GM18511 (cell line): Measurements from ENCODE around the gene TNS1.

Experiments
- ATAC-seq: cut with Tn5 transposase; IDR thresholded peaks from one replicate; pipeline ENCODE4 v1.9.1; 2021; ENCODE audit warnings: mild to moderate bottlenecking, moderate library complexity; ENCODE audit not compliant: unreplicated experiment

The TNS1 gene

DNA sequence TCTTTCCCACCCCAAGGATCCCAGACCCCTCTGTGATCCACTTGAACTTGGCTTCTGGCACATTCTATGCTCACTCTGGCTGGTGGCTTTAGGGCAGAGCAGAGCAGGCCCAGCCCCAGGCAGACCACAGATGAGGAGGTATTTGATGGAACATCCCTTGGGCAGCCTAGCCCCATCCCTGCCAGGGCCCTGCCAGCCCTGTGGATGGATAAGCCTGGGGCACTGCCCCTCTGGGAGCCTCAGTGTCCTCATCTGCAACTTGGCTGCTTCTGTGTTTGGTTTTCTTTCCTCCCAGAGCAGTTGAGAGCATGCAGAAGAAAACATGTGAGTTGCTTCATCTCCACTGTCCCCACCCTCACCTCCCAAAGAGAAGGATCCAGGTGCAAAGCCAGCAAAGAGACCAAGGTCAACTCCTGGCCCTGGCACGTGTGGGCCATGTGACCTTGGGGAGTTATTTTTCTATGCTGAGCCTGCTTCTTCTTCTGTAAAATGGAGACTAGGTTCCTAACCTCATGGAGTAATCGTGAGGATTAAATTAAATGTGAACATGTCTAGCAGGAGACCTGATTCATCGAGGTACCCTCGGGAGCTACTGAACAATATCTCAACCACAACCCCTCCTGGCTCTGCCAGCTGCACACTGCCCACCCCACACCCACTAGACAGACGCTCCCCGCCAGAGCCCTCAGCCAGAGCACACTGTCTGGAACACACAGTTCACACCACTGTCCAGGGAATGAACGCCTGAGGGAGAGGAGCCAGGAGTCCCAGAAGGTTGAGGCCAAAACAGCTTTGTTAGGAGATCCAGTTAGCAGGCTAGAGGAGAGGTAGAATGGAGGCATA lies 14.6 kb upstream of the TNS1 start:
- ATAC-seq = no peak

DNA sequence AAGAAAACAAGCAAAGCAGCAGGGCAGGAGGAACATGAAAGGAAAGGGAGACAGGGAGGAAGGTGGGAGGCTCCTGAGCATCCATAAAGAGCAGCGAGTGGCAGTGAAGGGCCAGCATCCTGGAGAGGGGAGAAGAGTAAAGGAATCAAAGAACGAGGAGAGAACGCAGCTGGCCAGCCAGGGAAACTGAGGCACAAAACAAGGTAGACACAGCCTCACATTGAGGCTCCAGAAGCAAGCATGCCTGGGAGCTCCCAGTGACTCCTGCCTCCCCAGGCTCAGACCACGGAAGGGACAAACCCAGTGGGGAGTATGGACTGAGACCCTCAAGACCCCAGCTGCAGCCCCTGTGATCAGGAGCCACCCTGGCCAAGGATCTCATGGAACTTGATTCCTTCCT lies 14.0 kb upstream of the TNS1 start:
- no peak for ATAC-seq

DNA sequence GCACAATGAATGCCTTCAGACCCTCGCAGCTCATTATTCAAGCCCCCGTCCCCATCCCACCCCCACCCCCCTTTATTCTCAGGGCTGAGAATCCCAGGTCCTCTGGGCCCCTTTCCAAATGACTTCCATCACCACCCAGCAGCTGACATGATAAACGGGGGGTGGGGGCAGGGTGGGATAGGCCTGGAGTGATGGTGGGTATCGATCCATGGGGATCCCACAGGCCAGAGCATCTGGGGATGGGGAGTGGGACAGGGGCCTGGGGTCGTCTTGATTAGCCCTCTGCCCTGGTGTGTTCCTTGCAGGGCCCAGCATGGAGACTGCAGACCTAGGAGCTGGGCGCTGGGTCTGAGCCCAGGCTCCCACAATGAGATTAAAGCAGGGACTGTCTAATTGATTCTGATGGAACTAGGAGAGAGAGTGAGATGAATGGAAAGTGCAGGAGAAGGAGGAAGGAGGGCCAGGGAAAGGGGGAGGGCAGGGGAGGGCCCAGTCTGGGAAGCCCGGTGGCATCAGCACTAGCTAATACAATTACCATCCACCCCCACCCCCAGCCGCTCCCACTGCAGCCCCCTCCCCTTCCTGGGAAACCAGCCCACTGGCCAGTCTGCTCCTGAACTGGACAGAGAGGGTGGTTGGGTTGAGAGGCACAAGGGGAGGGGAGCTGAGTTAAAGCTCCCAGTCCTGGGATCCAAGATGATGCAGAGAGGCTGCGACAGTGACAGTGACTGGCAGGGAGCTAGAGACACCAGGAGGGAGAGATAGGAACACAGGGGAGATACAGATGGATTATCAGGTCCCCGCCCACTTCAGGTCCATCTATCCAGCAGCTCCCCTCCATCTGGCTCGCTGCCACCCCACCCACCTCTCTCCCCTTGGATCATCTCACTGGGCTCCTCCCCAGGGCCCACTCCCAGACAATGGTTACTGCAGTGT lies 13.1 kb upstream of the TNS1 start:
- no peak for ATAC-seq

DNA sequence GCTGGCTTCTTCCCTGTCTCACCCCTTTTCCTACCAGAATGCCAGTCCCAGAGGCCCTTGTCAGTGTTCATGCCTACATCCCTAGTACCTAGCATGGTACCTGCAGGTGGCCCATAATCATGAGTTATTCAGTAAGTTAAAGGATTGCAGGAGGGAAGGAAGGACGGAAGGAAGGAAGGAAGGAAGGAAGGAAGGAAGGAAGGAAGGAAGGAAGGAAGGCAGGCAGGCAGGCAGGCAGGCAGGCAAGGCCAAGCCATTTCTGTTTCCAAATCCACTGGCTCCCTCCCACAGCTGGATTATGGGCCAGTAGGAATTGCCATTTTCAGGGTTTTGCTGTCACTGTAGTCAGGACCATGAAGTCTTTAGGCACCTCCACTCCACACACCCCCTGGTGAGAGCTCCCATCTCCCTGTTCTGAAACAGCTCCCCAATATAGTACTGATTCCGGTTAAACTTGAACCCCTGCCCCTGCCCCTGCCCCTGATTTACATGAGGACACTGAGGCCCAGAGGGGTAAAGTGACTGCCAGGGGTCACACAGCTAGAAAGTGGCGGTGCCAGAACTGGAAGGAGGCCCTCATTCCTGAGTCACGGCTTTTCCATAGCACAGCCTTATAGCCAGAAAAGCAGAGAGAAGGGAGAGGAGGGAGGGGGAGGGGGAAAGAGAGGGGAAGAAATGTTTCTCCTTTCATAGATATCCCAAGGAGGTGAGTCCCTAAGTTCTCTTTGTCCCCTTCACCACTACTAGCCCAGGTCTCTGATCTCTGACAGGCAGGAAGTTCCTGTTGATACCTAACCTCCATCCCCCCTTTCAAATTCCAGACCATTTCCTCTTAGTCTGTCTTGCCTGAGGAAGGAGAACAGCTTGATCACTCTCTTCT lies 12.2 kb upstream of the TNS1 start:
- no peak for ATAC-seq

DNA sequence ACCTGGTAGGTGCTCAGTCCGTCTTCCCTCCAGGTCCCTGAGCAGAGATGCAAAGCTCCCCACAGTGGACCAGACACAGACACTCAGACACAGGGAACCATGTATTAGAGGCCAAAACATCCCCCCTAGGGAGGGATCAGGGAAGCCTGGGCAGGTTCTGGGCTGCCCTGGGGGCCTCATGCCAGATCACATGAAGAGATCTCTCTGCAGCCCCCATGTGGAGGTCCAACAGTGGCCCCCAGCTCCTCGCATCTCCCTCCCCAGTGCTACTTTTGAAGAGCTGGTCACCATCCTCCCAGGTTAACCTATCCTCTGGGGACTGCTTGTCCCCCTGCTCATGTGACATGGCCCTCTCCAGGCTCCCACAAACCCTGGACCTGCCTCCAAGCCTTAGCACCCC lies 10.5 kb upstream of the TNS1 start:
- ATAC-seq = no peak

DNA sequence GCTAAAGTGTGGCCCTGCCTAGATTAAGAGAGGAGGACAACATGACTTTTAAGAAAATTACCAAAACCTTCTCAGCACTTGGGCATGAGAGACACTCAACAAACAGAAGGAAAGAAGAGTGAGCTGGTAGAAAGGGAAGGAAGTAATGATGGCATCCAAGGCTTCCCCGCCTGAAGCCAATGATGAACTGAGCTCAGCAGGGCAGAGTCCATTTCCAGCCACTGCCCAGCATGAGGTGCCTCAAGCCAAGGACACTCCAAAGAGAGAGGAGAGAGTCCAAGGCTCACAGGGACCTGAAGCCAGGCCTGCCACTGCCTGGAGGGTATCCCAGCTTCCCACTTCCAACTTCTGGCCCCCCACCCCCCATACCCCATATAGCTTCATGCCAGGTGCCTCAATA lies 9.5 kb upstream of the TNS1 start:
- ATAC-seq = no peak

DNA sequence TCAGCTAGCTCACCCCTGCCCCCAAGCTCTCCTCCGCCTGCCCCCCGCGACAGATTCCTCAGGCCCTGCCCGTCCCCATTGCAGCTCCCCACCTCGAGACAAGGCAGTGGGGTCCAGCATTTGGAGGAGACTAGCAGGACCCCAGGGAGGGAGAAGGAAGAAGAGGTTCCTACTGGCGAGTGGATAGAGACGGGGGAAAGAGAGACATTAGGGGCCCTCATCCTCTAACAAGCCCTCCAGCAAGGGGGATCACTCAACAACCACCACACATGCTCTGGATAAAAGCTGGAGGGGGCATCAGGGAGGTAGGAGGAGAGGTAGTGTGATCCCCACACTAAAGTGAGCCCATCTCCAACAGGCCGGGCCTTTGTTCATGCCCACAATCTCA lies 8.9 kb upstream of the TNS1 start:
- no peak for ATAC-seq

DNA sequence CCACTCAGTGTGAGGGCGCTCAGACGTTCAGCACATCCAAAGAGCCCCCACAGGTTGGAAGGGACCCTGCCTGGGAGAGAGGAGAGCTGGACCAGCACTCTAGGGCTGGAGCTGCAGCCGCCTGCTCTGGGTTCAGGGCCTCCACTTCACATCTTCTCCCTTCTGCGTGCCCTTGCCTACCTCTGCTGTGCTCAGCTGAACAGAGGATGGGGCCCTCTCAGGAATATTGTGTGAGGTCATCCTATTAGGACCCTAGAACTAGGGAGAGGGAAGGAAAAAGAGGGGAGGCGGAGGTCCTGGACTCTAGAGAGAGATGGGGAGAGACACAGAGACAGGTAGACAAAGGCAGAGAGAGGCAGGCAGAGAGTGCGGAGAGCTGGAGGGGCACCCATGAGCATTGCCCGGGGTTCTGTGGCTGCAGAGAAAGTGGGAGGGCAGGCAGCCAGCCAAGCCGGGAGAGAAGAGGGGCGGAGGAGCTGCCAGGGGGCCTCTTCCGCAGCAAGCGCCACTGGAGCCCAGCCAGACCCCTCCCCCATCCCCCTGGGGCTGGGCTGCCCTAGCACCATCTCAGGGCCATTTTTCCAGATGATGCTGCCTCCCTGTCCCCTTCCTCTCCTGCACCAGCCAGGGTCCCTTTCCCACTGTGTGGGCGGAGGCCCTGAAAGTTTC lies 8.3 kb upstream of the TNS1 start:
- ATAC-seq = no peak

DNA sequence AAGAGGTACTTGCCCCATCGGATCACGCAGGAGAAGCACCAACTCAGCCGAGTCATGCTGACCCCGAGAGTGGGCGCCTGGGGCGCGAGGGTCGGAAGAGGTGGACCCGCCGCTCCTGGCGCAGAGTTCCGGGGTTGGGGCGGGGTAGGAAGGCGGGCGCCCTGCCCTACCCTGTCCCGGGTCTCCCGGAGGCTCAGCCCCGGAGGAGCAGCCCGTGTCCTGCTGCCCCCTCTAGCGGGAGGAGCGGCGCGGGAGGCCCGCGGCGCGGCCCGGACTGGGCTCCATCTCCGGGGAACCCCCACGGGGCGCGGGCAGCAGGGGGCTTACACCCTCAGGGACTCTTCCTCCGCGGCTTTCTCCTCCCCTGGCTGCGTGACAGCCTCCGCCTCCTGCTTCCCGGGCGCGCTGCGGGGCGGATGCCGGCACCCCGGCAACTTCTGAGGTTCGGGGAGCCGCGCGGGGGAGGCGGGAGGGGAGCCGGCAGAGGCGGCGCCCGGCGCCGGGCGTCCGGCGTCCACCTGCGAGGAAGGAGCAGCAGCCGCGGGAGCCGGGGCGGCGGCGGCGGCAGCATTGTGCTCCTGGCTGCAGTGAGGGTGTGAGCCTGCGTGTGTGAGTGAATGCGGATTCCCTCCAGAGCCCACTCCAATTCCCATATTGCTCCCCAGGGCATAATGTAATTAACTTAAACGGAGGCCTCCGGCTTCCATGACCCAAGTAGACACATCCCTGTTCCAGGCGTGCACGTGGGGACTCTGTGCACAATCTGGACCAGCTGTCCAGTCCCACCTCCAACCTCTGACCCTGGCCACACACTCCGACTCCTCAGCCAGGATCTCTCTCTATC lies 7.6 kb upstream of the TNS1 start:
- no peak for ATAC-seq

DNA sequence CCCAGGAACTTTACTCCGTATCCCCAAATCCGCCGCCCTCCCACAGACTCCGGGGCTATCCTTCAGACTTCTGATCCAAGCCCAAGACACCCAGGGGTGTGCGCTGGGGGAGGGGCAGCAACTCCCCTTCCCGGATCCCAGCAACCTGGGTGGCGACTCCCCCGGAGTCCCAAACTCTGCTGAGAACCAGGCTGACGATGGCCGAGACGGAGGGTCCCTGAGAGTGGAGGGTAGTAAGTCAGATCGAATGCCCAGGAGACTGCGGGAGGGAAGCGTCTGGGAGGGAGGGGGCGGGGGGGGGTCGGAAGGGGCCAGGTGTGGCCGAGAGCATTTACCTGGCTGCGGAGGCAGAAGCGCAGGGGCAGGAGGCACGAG lies 7.0 kb upstream of the TNS1 start:
- ATAC-seq = no peak

DNA sequence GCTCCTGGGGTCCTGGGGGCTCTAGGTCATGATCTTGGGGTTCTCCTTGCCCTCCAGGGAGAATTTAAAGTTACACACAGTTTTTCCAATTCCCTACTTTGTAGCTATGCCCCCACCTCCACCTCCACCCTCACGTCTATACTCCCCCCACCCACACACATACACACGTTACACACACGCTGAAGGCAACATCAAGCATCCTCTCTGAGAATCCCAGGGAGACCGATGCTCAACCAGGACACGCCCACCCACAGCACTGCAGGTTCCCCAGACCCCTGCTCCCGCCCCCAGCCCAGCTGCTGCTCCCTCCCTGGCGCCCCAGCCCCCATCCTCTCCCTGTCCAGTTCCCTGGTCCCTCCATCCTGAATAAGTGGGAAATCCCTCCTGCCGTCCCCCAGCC lies 6.4 kb upstream of the TNS1 start:
- no peak for ATAC-seq

DNA sequence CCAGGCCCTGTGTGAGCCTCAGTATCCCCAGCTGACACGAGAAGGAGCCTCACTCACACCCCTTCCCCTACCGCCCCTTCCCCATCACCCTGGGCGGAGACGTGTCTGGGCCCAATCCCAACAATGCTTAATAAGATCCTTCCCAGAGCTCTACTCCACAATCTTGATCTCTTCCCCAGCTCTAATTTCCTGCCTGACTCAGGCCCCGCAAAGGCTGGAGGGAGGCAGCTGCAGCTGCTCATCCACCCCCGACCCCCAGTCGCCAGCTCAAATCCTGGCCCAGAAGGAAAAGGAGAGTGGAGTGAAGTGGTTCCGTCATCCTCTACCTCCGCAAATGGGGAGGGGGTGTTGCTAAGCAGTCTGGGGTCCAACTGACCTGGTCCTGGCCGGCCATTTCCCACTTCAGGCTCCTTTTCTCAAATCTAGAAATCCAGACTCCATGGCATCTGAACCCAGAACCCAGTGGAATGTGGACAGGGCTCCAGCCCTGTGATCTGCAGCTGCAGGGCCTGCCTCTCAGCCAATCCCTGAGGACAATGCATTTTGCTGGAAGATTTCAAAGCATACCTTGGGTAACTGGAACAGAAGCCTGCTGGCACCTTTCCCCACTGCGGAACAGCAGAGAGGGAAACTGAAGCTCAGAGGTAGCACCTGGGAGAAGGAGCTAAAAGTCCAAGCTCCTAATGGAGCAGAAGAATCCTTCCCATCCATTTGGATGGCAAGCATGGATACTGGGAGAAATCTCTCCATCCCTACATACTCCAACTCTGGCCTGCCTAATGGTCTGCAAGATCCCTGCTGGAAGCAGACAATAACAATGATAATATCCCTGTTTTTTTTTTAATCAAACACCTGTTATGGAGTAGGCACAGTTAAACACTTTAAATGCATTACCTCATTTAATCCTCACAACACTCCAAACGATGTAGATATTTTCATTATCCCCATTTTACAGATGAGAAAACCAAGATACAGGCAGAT lies 5.6 kb upstream of the TNS1 start:
- ATAC-seq = no peak

DNA sequence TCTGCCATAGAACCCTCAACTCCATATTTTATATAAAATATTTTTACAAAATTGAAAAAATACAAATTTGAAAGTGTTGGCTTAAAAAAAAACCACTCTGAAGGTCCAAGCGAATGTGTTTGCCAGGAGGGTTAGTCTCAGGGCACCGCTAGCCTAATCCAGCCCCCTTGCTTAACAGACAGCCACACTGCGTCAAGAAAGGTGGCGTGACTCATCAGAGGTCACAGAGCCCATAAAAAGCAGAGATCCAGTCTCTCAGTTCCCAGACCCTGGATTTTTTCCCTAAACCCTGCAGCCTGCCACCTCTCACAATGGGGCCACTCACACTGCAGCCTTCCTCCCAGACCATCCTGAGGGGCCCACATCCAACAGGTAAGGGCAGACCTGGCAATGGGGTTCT lies 3.9 kb upstream of the TNS1 start:
- no peak for ATAC-seq

DNA sequence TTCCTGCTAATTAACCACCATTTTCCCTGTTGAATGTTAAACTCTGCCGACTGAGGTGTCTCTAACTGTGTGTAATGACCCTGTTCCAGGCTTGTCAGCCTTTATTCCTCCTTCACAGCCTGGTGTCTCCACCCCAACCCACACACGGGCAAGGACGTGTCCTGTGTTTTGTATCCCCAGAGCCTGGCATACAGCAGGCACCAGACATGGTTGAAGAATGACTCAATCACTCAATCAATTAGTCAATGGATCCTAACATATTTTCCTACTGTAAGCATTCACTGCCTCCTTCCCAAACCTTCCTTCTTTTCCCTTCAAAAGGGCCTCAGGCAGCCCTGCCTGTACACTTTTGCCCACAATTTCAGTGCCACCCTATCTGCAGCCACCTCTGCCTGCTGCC lies 2.7 kb upstream of the TNS1 start:
- no peak for ATAC-seq

DNA sequence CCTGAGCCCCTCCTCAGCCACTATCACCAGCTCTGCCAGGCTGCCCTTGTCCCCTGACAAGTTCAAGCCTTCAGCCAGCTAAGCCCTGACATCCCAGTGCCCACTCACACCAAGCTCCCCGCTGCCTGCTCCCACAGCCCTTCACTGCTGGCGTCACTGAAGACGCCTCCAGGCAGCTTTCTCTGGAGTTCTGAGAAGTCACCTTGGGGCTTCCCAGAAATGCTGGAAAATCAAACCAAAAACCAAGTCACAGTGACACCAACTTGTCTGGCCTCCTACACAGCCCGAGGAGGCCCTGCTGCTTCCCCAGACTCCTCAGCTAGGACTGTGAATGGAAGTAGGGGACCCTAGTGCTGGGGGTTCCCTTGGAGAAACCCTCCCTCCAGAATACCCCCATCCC lies 2.2 kb upstream of the TNS1 start:
- no peak for ATAC-seq

DNA sequence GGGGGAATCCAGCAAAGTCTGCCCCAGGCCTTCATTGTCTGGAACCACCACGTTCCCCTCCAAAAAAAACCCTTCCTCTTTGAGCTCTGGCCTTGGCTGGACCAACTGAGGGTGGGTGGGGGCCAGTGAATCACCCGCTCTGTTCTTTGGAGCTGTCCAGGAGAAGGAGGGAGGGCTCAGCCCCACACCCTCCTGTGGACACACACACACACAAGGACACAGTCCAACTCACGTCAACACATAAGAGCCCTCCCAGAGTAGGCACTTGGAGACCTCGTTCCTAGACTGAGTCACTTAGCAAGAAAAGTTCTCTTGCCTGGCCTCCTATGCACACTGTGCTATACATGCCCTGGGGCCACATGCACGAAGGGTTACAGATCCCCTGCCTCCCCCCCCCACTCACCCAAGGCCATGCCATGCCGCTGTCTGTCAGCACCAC lies 1.2 kb upstream of the TNS1 start:
- no peak for ATAC-seq

DNA sequence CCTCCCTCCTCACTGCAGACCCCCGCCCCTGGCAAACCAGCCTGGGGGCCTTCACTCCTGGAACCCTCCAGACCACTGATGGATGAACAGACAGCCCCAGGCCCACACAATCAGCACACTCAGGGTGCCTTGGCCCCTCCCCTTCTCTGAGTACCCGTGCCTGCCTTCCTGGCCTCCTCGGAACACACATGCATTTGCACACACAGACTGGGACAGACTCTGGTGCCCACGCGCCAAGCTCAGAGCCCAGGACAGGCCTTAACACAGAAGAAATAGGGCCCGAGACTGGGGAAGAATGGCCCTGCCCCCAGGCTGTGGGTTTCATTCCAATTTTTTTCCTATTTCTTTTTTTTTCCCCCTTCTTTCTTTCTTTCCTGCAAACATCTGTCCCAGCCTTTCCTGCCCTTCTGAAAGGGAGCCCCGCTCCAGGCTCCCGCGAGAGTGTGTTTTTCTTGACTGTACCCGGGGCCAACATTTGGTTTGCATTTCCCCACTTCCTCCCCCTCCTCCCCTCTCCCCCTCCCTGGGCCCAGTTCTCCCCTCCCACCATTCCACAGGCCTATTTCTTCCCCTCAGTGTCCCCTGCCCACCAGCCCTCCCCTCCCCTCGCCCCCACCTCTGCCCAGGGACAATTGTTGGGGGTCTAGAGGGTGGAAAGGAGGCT lies 618 bp upstream of the TNS1 start:
- no peak for ATAC-seq
